Vagina (tissue), 2 donors: Measurements from ENCODE around the gene TXNRD1.

Experiments
- CTCF ChIP-seq, 3 experiments: fragments of 450-650 bp in 2 of 3; fragments of 200-600 bp in 1 of 3; sonication (generic) in 1 of 3; IDR thresholded peaks; one replicate each; pipeline ENCODE4 v1.5.1; 2017 to 2019; ENCODE audit warnings: antibody characterized with exemption in 3 of 3, mild to moderate bottlenecking in 2 of 3, moderate library complexity in 2 of 3
- POLR2A ChIP-seq, 2 donors: fragments of 450-650 bp; IDR thresholded peaks; one replicate each; pipeline ENCODE4 v1.6.1; 2017; ENCODE audit warnings: antibody characterized with exemption in 2 of 2, mild to moderate bottlenecking in 2 of 2, moderate library complexity in 2 of 2

GRCh38 chr12:104317538-104318210, 102.1 kb downstream of the TXNRD1 start:
- TF ChIP-seq CTCF (IDR thresholded peaks at IDR 0.05) (no peak), POLR2A (IDR thresholded peaks at IDR 0.05) (no peak)
